H9 (cell line): ENCODE data around the gene WIPF2. TPM values are rescaled to one million over a fixed set of nuclear protein-coding genes. Genes with fewer than 3 reads are reported as not detected.

ENCODE experiments used
- DNase-seq: peaks from one replicate; pipeline ENCODE4 v3.0.0-alpha.2; 2017
- H2AFZ ChIP-seq: one replicate; pipeline ENCODE4 v1.6.1; 2013; ENCODE audit warnings: mild to moderate bottlenecking, low read length, control low read depth, moderate library complexity
- H2AK5ac ChIP-seq: 2 replicates; pipeline ENCODE4 v1.6.1; 2013; ENCODE audit warnings: low read length, control low read depth, mixed read lengths; ENCODE audit not compliant: insufficient read length
- H2BK120ac ChIP-seq: one replicate; pipeline ENCODE4 v1.6.1; 2013; ENCODE audit warnings: low read depth, mild to moderate bottlenecking, low read length, control low read depth, inconsistent platforms; ENCODE audit not compliant: poor library complexity, severe bottlenecking
- H2BK12ac ChIP-seq: 2 replicates; pipeline ENCODE4 v1.6.1; 2013; ENCODE audit warnings: low read length, control low read depth, mixed read lengths, low read depth; ENCODE audit not compliant: insufficient read length
- H2BK15ac ChIP-seq: 2 replicates; pipeline ENCODE4 v1.6.1; 2013; ENCODE audit warnings: low read depth, low read length, control low read depth
- H2BK20ac ChIP-seq: one replicate; pipeline ENCODE4 v1.6.1; 2013; ENCODE audit warnings: low read depth, mild to moderate bottlenecking, low read length, control low read depth, inconsistent platforms; ENCODE audit not compliant: poor library complexity, severe bottlenecking
- H2BK5ac ChIP-seq: 2 replicates; pipeline ENCODE4 v1.6.1; 2013; ENCODE audit warnings: low read length, control low read depth, mixed read lengths; ENCODE audit not compliant: insufficient read length
- H3K14ac ChIP-seq: 2 replicates; pipeline ENCODE4 v1.6.1; 2013; ENCODE audit warnings: low read length, control low read depth; ENCODE audit not compliant: insufficient read depth
- H3K18ac ChIP-seq: 2 replicates; pipeline ENCODE4 v1.6.1; 2013; ENCODE audit warnings: low read depth, mild to moderate bottlenecking, mixed read lengths, low read length, control low read depth; ENCODE audit not compliant: insufficient read length
- H3K23ac ChIP-seq: 2 replicates; pipeline ENCODE4 v1.6.1; 2013; ENCODE audit warnings: low read length, control low read depth, mixed read lengths, low read depth; ENCODE audit not compliant: insufficient read length
- H3K23me2 ChIP-seq: 2 replicates; pipeline ENCODE4 v1.6.1; 2013; ENCODE audit warnings: low read depth, mild to moderate bottlenecking, mixed read lengths, low read length, control low read depth; ENCODE audit not compliant: insufficient read length, poor library complexity, severe bottlenecking
- H3K27ac ChIP-seq: 2 replicates; pipeline ENCODE4 v1.5.1; 2013; ENCODE audit warnings: low read length, control low read depth, mixed read lengths, low read depth; ENCODE audit not compliant: insufficient read length
- H3K27me3 ChIP-seq: 2 replicates; pipeline ENCODE4 v1.6.1; 2013; ENCODE audit warnings: low read length, control low read depth, inconsistent platforms; ENCODE audit not compliant: insufficient read depth
- H3K4ac ChIP-seq: 2 replicates; pipeline ENCODE4 v1.6.1; 2013; ENCODE audit warnings: low read depth, mild to moderate bottlenecking, control low read depth, inconsistent platforms, low read length, moderate library complexity
- H3K4me1 ChIP-seq: 2 replicates; pipeline ENCODE4 v1.6.1; 2013; ENCODE audit warnings: low read length, control low read depth, inconsistent platforms; ENCODE audit not compliant: insufficient read depth
- H3K4me2 ChIP-seq: 2 replicates; pipeline ENCODE4 v1.6.1; 2013; ENCODE audit warnings: low read length, control low read depth, mixed read lengths; ENCODE audit not compliant: insufficient read length, insufficient read depth
- H3K56ac ChIP-seq: 2 replicates; pipeline ENCODE4 v1.6.1; 2013; ENCODE audit warnings: low read depth, mild to moderate bottlenecking, mixed read lengths, low read length, control low read depth; ENCODE audit not compliant: insufficient read length
- H3K79me1 ChIP-seq: 2 replicates; pipeline ENCODE4 v1.6.1; 2013; ENCODE audit warnings: low read depth, mild to moderate bottlenecking, moderate library complexity, low read length, control low read depth, inconsistent platforms; ENCODE audit not compliant: insufficient read depth, poor library complexity, severe bottlenecking
- H3K79me2 ChIP-seq: 2 replicates; pipeline ENCODE4 v1.6.1; 2013; ENCODE audit warnings: low read length, control low read depth, inconsistent platforms; ENCODE audit not compliant: insufficient read depth
- H3K9ac ChIP-seq: 2 replicates; pipeline ENCODE4 v1.6.1; 2013; ENCODE audit warnings: low read length, control low read depth, mixed read lengths; ENCODE audit not compliant: insufficient read length; ENCODE audit errors: extremely low read depth
- H3K9me3 ChIP-seq: one replicate; pipeline ENCODE4 v1.6.1; 2013; ENCODE audit warnings: low read depth, low read length, inconsistent platforms; ENCODE audit not compliant: control insufficient read depth
- H3T11ph ChIP-seq: one replicate; pipeline ENCODE4 v1.6.1; 2013; ENCODE audit warnings: mild to moderate bottlenecking, low read length, control low read depth, inconsistent platforms
- H4K20me1 ChIP-seq: one replicate; pipeline ENCODE4 v1.6.1; 2013; ENCODE audit not compliant: control insufficient read depth, insufficient read length, insufficient read depth
- H4K5ac ChIP-seq: 2 replicates; pipeline ENCODE4 v1.6.1; 2013; ENCODE audit warnings: low read depth, mild to moderate bottlenecking, mixed read lengths, low read length, control low read depth; ENCODE audit not compliant: insufficient read length
- H4K8ac ChIP-seq: replicated peaks from 2 replicates; pipeline ENCODE4 v1.6.1; 2013; ENCODE audit warnings: low read length, control low read depth, mixed read lengths, low read depth; ENCODE audit not compliant: insufficient read length
- H4K91ac ChIP-seq: 2 replicates; pipeline ENCODE4 v1.6.1; 2013; ENCODE audit warnings: low read depth, mild to moderate bottlenecking, moderate library complexity, mixed read lengths, low read length, control low read depth; ENCODE audit not compliant: insufficient read length
- H3K27ac Mint-ChIP-seq, 3 experiments: 2 replicates in 2 of 3; 3 replicates in 1 of 3; pipeline ENCODE4 v1.8.0; 2020 to 2021; ENCODE audit warnings: mixed read lengths in 3 of 3, mild to moderate bottlenecking in 1 of 3, moderate library complexity in 1 of 3
- H3K27me3 Mint-ChIP-seq: 2 replicates; pipeline ENCODE4 v1.8.0; 2021; ENCODE audit warnings: low read depth, mild to moderate bottlenecking, moderate library complexity, mixed read lengths
- H3K36me3 Mint-ChIP-seq, 3 experiments: 2 replicates in 2 of 3; 3 replicates in 1 of 3; pipeline ENCODE4 v1.8.0; 2020 to 2021; ENCODE audit warnings: low read depth in 3 of 3, mixed read lengths in 3 of 3; ENCODE audit not compliant: insufficient read depth in 1 of 3
- H3K4me1 Mint-ChIP-seq, 2 experiments: 2 replicates each; pipeline ENCODE4 v1.8.0; 2020; ENCODE audit warnings: mixed read lengths in 2 of 2
- H3K4me3 Mint-ChIP-seq, 2 experiments: 2 replicates in 1 of 2; 3 replicates in 1 of 2; pipeline ENCODE4 v1.8.0; 2020 to 2021; ENCODE audit warnings: mild to moderate bottlenecking in 2 of 2, mixed read lengths in 2 of 2, moderate library complexity in 1 of 2
- H3K9me3 Mint-ChIP-seq, 2 experiments: 2 replicates in 1 of 2; 3 replicates in 1 of 2; pipeline ENCODE4 v1.8.0; 2020; ENCODE audit warnings: mild to moderate bottlenecking in 2 of 2, mixed read lengths in 2 of 2, moderate library complexity in 1 of 2
- CTCF ChIP-seq: fragments of 200-600 bp; sonication (generic); conservative IDR thresholded peaks from 3 replicates; pipeline ENCODE4 v1.8.0; 2021; ENCODE audit warnings: antibody characterized with exemption, mild to moderate bottlenecking
- WGBS: extraction: QIAGEN DNeasy Blood & Tissue Kit; methylation state at CpG from one replicate; pipeline ENCODE4 v1.1.7; 2013; ENCODE audit warnings: missing lambda C conversion rate, low lambda C conversion rate, mixed read lengths; ENCODE audit not compliant: insufficient read length; ENCODE audit errors: extremely low coverage; 5-methylcytosine and 5-hydroxymethylcytosine counted together
- total RNA-seq: library from RNA; stranded (reverse); gene quantifications from 2 replicates; pipeline ENCODE4 v1.2.1, GENCODE V29; 2021

Gene WIPF2
- total RNA-seq, 1 experiment from 2014 or later, result 24.2 TPM

- DNase-seq, result no peak
Measured at GRCh38 chr17:40248507-40248906, 29.4 kb downstream of the WIPF2 start.

More at GRCh38 chr17:40248507-40248906, 29.4 kb downstream of the WIPF2 start:
- Histone ChIP-seq H4K91ac (no peak overlapping the region), H2BK15ac (no peak overlapping the region), H2BK20ac (no peak overlapping the region), H3T11ph (no peak overlapping the region), H3K27me3 (no peaks in the 10 kb centered on the region), H3K23ac (no peak overlapping the region), H4K8ac (no peak overlapping the region), H3K4me1 (no peaks in the 10 kb centered on the region), H2BK5ac (no peak overlapping the region), H3K79me1 (no peaks in the 10 kb centered on the region), H4K5ac (no peak overlapping the region), H2AFZ (no peak overlapping the region), H3K14ac (no peak overlapping the region), H2AK5ac (no peak overlapping the region), H3K9ac (no peak overlapping the region), H3K79me2 (no peaks in the 10 kb centered on the region; the same call in 1 of the 2 replicates), H3K23me2 (no peaks in the 10 kb centered on the region), H4K20me1 (no peaks in the 10 kb centered on the region), H3K4ac (no peak overlapping the region), H2BK120ac (no peak overlapping the region), H3K18ac (no peak overlapping the region), H3K56ac (no peak overlapping the region), H3K9me3 (no peaks in the 10 kb centered on the region), H2BK12ac (no peak overlapping the region), H3K27ac (no peak overlapping the region), H3K4me2 (no peak overlapping the region)
- H3K36me3 Mint-ChIP-seq, result peaks cover 0 to 2% (median 0%) of the 10 kb centered on the region in 3 experiments; a peak in 1 of 7 replicates
- no peaks in the 10 kb centered on the region for H3K27me3 Mint-ChIP-seq
- no peak overlapping the region for H3K4me3 Mint-ChIP-seq
- peak overlapping the region in 1 of 3 experiments; percentile 66; a peak in 1 of 7 replicates for H3K27ac Mint-ChIP-seq
- WGBS, result no CpG with 5 or more reads among the region's 1 CpG
- H3K9me3 Mint-ChIP-seq, result no peaks in the 10 kb centered on the region
- no peak for TF ChIP-seq CTCF
- no peaks in the 10 kb centered on the region for H3K4me1 Mint-ChIP-seq
